BLaER1 (cell line): ENCODE data around the gene LYST.
A peak's percentile ranks its signal among the peaks of the same experiment; 100 is the strongest.
"Not testable (repeated sequence)": the region's sequence is repeated elsewhere in the genome, so short reads cannot be mapped to it uniquely, and the experiment has no call there.

ENCODE experiments used
- H3K27ac ChIP-seq: shearing (Covaris generic); formaldehyde crosslinking; 2 replicates; pipeline ENCODE4 v1.8.1; 2022
- H3K27me3 ChIP-seq: shearing (Covaris generic); formaldehyde crosslinking; 2 replicates; pipeline ENCODE4 v1.8.1; 2022
- H3K36me3 ChIP-seq: shearing (Covaris generic); formaldehyde crosslinking; 2 replicates; pipeline ENCODE4 v1.8.1; 2022
- H3K4me1 ChIP-seq: shearing (Covaris generic); formaldehyde crosslinking; 2 replicates; pipeline ENCODE4 v1.8.1; 2022
- H3K4me2 ChIP-seq: shearing (Covaris generic); formaldehyde crosslinking; 2 replicates; pipeline ENCODE4 v1.8.1; 2022
- H3K4me3 ChIP-seq: shearing (Covaris generic); formaldehyde crosslinking; 2 replicates; pipeline ENCODE4 v1.8.1; 2022
- H3K9ac ChIP-seq: shearing (Covaris generic); formaldehyde crosslinking; 2 replicates; pipeline ENCODE4 v1.8.1; 2022
- H3K9me3 ChIP-seq: shearing (Covaris generic); formaldehyde crosslinking; 2 replicates; pipeline ENCODE4 v1.8.1; 2022
- H4K20me1 ChIP-seq: shearing (Covaris generic); formaldehyde crosslinking; 2 replicates; pipeline ENCODE4 v1.8.1; 2022
- Cebpa-rat ChIP-seq: shearing (Covaris generic); IDR thresholded peaks from 2 replicates; pipeline ENCODE4 v1.8.1; 2022

LYST gene

GRCh38 chr1:235646463-235646862, 220.2 kb downstream of the LYST start:
- Histone ChIP-seq H4K20me1 (peaks cover 33% of the 10 kb centered on the region), H3K4me1 (peaks cover 37% of the 10 kb centered on the region), H3K4me2 (no peak overlapping the region), H3K36me3 (no peaks in the 10 kb centered on the region), H3K9me3 (peaks cover 12% of the 10 kb centered on the region), H3K27ac (no peak overlapping the region), H3K9ac (no peak overlapping the region), H3K4me3 (no peak overlapping the region), H3K27me3 (peaks cover 51% of the 10 kb centered on the region)
- no peak for TF ChIP-seq Cebpa-rat

GRCh38 chr1:235644693-235645305, 221.9 kb downstream of the LYST start:
- TF ChIP-seq Cebpa-rat = no peak

DNA sequence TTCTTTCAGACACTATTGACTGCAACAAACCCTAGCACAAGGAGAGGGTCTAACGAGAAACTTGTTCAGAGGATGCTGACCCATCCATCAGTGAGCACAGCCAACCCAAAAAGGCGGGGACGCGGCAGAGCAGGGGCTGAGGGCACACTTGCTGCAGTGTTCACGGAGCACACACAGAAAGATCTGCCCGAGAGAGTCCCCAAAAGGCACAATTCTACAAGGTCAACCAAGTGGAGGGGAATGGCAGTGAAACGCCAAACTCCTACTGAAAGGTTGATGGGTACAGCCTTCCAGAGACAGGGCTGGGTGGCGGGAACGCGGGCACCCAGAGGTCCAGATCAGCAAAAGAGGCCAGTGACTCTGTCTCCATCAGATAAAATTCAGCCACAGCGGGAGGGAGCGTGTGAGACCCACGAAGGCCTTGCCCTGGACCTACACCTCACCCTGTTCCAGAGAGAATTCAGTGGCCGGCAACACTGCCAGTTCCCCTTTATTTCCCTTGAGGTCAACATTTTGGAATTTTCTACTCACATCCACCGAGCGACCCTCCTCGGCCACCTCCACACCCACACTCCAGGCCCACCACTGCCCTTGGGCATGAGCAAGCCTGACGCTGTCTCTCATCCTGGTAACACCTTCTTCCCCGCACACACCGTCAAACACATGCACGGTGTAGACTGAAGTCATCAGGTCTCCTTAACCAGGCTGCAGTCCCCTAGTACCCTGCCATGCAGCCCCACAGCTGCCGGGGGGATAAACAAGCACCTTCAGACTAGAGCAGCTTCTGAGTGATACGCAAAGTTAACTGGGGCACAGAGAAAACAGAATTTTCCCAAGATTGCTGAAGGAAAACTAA, 222.6 kb downstream of the LYST start:
- Histone ChIP-seq H3K9ac (no peak overlapping the region), H3K4me2 (no peak overlapping the region), H3K36me3 (no peaks in the 10 kb centered on the region), H3K9me3 (no peaks in the 10 kb centered on the region), H3K4me3 (no peak overlapping the region), H4K20me1 (peaks cover 19% of the 10 kb centered on the region), H3K4me1 (peaks cover 39% of the 10 kb centered on the region), H3K27ac (no peak overlapping the region), H3K27me3 (peaks cover 30% of the 10 kb centered on the region)
- TF ChIP-seq Cebpa-rat = no peak

More at GRCh38 chr1:235644693-235645305, 221.9 kb downstream of the LYST start:
- Histone ChIP-seq H3K27ac (no peak overlapping the region), H3K4me2 (no peak overlapping the region), H3K4me1 (peaks cover 46% of the 10 kb centered on the region), H3K27me3 (peaks cover 37% of the 10 kb centered on the region), H3K9me3 (no peaks in the 10 kb centered on the region), H3K36me3 (no peaks in the 10 kb centered on the region), H4K20me1 (peaks cover 25% of the 10 kb centered on the region), H3K4me3 (no peak overlapping the region), H3K9ac (no peak overlapping the region)

GRCh38 chr1:235642943-235643371, 223.7 kb downstream of the LYST start:
- peaks cover 10% of the 10 kb centered on the region; the same call in 1 of the 2 replicates for H4K20me1 ChIP-seq
- peak overlapping the region; percentile 38; the same call in 1 of the 2 replicates for H3K27ac ChIP-seq
- no peaks in the 10 kb centered on the region for H3K9me3 ChIP-seq
- H3K4me2 ChIP-seq = peak overlapping the region; percentile 97
- no peak for TF ChIP-seq Cebpa-rat
- H3K9ac ChIP-seq = no peak overlapping the region
- H3K36me3 ChIP-seq = no peaks in the 10 kb centered on the region
- H3K27me3 ChIP-seq = peaks cover 19% of the 10 kb centered on the region
- no peak overlapping the region for H3K4me3 ChIP-seq
- H3K4me1 ChIP-seq = peaks cover 31% of the 10 kb centered on the region

GRCh38 chr1:235642011-235642942, 224.4 kb downstream of the LYST start:
- Histone ChIP-seq H3K4me1 (peaks cover 31% of the 10 kb centered on the region), H3K4me3 (peak overlapping the region; percentile 55), H3K27me3 (peaks cover 12% of the 10 kb centered on the region), H3K9ac (peak overlapping the region; percentile 68), H3K9me3 (no peaks in the 10 kb centered on the region), H3K27ac (peak overlapping the region; percentile 74), H4K20me1 (peaks cover 10% of the 10 kb centered on the region; the same call in 1 of the 2 replicates), H3K4me2 (peak overlapping the region; percentile 97), H3K36me3 (no peaks in the 10 kb centered on the region)
- no peak for TF ChIP-seq Cebpa-rat

DNA sequence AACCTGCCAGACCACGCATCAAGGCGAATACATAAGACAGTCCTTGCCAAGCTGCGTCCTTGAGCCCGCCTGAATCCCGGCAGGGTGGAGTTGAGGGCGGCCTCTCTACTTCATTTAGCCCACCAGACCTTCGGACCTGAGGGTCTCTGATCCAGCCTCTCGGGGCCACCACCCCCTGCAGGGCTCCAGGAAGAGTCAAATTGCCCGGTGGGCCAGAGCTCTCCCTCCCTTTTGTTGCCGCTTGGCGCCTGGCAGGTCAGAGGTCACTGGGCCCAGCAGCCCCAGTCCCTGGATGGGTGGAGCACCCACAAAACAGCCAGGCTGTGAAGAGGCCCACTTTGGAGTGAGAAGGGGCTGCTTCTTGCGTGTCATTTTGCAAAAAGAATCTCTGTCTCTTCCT, 226.1 kb downstream of the LYST start:
- Histone ChIP-seq H3K9me3 (no peaks in the 10 kb centered on the region), H3K4me2 (peak overlapping the region; percentile 97), H3K27ac (no peak overlapping the region), H3K36me3 (no peaks in the 10 kb centered on the region), H4K20me1 (peaks cover 6% of the 10 kb centered on the region; the same call in 1 of the 2 replicates), H3K4me3 (no peak overlapping the region), H3K9ac (no peak overlapping the region), H3K27me3 (no peaks in the 10 kb centered on the region), H3K4me1 (peaks cover 31% of the 10 kb centered on the region)
- TF ChIP-seq Cebpa-rat = no peak

DNA sequence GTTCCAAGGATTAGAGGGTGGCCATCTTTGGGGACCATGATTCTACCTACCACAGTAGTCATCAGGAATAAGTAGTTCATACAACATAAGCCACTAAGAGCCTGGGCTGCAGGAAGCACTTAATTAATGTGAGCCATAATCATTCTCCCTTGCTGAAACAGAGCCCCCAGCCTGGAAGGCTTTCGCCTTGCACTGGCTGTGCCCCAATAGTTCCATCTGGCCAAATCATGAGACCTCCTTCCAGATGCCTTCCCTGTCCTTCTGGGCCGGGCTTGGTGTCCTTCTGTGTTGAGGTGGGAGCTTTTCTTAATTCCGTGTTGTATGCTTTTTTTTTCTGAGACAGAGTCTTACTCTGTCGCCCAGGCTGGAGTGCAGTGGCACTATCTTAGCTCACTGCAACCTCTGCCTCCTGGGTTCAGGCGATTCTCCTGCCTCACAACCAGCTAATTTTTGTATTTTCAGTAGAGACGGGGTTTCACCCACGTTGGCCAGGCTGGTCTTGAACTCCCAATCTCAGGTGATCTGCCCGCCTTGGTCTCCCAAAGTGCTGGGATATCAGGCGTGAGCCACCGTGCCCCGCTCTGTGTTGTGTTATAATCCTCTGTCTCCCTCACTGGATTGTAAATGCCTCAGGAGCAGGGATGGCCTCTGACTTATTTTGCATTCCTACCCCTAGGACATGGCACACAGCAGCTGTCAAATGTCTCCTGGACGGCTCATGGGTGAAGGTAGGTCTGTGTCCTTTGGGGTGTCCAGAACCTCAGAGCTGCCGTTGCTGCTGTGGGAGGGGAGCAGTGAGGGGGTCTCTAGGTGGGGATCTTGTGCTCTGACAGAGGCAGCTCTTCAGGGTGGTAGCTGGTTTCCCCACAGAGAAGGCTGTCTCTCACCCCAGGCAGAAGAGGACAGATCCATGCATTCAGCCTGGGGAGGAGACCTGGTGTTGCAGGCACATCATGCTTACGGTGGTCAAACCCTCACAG, 227.2 kb downstream of the LYST start:
- H3K4me3 ChIP-seq = no peak overlapping the region
- H3K4me2 ChIP-seq = no peak overlapping the region
- H3K9me3 ChIP-seq = no peaks in the 10 kb centered on the region
- TF ChIP-seq Cebpa-rat = no peak
- H3K27ac ChIP-seq = no peak overlapping the region
- H3K4me1 ChIP-seq = peaks cover 31% of the 10 kb centered on the region
- H3K9ac ChIP-seq = no peak overlapping the region
- no peaks in the 10 kb centered on the region for H3K27me3 ChIP-seq
- peaks cover 6% of the 10 kb centered on the region; the same call in 1 of the 2 replicates for H4K20me1 ChIP-seq
- H3K36me3 ChIP-seq = no peaks in the 10 kb centered on the region

DNA sequence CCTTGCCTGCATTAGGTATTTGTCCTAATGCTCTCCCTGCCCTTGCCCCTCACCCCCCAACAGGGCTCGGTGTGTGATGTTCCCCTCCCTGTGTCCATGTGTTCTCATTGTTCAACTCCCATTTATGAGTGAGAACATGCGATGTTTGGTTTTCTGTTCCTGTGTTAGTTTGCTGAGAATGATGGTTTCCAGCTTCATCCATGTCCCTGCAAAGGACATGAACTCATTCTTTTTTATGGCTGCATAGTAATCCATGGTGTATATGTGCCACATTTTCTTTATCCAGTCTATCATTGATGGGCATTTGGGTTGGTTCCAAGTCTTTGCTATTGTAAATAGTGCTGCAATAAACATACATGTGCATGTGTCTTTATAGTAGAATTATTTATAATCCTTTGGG, 228.1 kb downstream of the LYST start:
- not testable (repeated sequence) for H3K9me3 ChIP-seq, H3K27ac ChIP-seq, H3K9ac ChIP-seq, H3K27me3 ChIP-seq, H3K4me2 ChIP-seq, H3K4me3 ChIP-seq, H4K20me1 ChIP-seq, H3K36me3 ChIP-seq
- peaks cover 32% of the 10 kb centered on the region for H3K4me1 ChIP-seq
